ENCODE measurements around the gene PNMT.

Gene PNMT

DNA sequence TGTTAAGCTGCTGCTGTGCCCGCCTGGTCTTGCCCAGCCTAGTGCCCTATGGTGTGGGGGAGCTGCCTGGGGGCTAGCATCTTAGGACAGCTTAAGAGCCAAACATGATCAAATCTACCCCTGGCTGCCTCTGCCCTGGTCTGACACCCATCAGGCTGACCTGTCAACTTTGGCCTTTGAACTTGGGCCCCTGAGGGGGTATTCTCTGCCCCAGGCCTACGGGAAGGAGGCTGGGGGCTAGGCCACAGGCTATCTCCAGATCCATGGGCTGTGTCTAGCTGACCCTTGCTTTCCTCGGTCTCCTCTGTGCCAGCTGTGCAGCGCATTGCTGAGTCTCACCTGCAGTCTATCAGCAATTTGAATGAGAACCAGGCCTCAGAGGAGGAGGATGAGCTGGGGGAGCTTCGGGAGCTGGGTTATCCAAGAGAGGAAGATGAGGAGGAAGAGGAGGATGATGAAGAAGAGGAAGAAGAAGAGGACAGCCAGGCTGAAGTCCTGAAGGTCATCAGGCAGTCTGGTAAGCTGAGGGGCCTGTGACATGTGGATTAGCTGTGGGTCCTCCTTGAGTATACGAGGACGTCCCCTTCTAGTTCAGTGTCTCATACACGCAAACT is 34.6 kb upstream of the PNMT start:
- no peak for DNase-seq

GRCh38 chr17:39634384-39634871 is 33.8 kb upstream of the PNMT start:
- DNase-seq, result peak; percentile 59

GRCh38 chr17:39635614-39636176 is 32.6 kb upstream of the PNMT start:
- no peak for DNase-seq

GRCh38 chr17:39636587-39636926 is 31.7 kb upstream of the PNMT start:
- no peak for DNase-seq

- DNase-seq, result peak; percentile 90
Observed at GRCh38 chr17:39636927-39637736, 31.1 kb upstream of the PNMT start, which contains the start of gene STARD3. TSS of gene STARD3 (plus strand) at chr17:39637144. CDS start at chr17:39653532, 16,388 bp downstream.

DNA sequence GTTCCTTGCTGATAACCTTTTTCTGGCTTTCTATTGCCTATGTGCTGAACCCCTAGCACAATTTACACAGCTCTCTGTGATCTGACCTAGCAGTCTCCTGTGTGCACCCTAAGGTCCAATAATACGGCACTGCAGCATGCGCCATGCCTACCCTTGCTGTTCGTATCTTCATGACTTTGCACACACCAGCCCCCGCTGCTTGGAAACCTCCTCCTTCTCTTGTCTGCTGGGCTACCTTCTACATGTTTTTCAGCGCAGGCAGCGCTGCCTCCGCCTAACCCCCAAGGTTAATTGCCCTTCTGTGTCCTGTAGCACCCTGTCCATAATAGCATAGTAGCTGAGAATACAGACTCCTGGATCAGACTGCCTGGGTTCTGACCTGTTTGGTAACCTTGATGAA is 29.9 kb upstream of the PNMT start:
- DNase-seq, result no peak

GRCh38 chr17:39639043-39639442 is 29.2 kb upstream of the PNMT start:
- no peak for DNase-seq

DNA sequence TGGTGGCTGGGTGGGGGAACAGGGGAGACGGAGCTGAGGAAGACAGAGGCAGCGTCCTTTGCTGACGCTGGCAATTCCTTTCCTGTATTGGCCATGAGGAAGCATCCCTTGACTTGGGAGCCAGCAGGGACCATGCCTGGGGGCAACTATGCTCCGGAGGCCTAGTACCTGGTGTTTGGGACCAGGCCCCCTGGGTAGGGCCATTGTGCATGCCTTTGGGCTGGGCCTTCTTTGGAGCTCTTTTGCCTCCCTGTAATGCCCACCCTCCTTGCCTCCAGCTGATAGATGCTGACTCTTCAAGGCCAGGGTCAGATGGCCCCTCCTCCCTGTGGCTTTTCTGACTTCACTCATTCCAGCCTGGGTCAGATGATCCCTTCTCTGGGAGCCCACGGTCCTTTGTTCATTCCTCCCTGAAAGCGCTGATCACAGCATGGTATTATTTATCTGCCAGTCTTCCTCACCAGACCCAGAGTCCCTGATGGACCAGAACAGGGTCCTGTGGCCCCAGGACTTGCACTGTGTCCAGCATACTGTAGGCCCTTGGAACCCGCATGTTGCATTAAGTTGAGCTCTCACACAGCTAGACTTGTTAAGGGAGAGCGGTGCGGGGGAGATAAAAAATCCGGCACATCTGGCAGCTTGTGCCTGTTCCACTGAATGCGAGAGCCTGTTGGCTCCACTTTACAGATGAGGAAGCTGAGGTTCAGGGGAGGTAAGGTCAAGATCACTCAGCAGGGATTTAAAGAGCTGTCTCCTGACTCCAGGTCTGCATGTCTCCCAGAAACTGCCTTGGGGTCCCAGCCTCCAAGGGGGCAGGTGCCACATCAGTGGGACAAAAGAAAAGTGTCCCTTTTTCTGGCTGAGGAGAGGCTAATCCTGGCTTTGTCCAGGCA is 28.4 kb upstream of the PNMT start:
- no peak for DNase-seq

DNA sequence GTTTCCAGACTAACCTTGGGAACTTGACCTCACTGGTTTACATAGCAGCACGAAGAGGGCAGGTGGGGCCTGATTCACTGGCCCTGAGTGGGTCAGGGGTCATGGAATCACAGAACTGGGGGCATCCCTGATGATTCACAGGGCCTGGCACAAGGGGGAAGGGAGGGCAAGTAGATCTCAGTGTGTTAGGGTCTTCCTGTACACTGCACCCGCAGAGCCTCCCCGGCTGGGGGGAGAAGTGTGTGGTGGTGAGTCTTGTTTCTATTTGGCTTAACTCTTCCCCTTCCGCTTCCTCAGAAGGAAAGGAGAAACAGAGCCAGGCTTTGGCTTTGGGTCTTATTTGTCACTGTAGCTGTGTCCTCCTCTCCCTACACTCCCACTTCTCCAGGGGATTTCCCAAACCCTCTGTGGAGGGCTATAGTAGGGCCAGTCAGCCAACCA is 27.6 kb upstream of the PNMT start:
- no peak for DNase-seq

DNA sequence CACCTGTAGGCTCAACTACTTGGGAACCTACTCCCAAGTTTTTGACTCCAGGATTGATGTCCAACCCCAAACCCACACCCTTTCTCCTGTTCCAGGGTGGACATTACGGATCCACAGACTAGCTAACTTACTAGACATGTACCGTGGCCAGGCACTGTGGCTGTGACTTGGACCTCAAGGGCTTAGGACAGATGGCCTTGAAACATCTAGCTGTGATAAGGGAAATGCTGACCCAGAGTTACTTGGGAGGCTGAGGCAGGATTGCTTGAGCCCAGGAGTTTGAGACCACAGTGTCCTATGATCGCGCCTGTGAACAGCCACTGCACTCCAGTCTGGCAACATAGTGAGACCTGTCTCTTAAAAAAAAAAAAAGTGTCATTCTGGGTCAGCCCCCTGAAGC is 27.2 kb upstream of the PNMT start:
- DNase-seq, result no peak

- no peak for DNase-seq
Observed at GRCh38 chr17:39641883-39642282, 26.4 kb upstream of the PNMT start.

DNA sequence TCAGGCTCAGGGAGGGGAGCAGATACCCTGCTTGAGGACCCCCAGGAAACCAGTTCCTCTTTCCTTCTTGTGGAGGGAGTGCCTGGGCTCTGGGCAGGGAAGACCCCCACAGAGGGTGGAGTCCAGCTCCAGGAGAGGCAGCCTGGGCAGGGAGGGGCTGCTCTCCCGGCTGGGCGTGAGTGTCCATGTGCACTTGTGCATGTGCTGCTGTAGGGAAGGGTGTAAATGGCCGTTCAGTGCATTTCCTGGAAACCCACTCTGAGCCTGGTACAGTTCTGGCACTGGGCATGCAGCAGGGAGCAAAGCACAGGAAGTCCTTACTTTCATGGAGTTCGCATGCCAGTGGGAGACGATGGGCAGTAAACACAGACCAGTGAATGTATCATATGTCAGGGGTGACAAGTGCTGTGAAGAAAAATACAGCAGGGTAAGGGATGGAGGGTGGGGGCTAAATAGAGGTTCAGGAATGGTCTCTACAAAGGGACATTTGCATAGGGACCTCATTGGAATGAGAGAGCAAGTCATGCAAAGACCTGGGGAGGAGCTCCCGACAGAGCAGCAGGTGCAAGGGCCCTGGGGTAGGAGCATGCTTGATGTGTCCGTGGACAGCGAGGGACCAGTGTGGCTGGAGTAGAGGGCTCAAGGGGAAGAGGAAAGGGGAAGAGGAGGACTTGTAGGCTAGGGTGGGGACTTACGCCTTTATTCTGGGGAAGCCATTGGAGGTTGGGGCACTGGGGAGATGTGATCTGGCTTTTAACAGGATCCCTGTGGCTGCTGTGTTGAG is 25.8 kb upstream of the PNMT start:
- DNase-seq, result no peak

GRCh38 chr17:39643271-39643670 is 25.0 kb upstream of the PNMT start:
- DNase-seq, result no peak

DNA sequence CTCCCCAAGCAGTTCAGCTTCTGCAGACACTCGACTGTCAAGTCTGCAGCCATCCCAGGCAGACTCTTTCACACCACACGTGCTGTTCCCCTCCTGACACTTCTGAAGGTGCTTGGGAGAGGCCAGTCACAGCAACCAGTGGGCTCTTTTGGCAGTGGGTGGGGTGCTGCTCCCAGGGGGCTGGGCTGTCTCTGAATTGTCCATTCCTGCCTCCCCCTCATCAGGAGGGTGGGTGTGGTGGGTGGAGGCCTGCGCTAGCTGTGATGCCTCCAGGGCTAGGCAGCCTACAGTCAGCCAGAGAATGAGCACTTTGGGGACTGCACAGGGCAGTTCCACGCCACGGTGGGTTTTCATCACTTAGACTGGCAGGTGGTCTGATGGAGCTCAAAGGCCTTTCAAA is 21.0 kb upstream of the PNMT start:
- no peak for DNase-seq

- no peak for DNase-seq
Observed at GRCh38 chr17:39648616-39649366, 19.5 kb upstream of the PNMT start.

- no peak for DNase-seq
Observed at GRCh38 chr17:39650121-39650579, 18.1 kb upstream of the PNMT start.

DNA sequence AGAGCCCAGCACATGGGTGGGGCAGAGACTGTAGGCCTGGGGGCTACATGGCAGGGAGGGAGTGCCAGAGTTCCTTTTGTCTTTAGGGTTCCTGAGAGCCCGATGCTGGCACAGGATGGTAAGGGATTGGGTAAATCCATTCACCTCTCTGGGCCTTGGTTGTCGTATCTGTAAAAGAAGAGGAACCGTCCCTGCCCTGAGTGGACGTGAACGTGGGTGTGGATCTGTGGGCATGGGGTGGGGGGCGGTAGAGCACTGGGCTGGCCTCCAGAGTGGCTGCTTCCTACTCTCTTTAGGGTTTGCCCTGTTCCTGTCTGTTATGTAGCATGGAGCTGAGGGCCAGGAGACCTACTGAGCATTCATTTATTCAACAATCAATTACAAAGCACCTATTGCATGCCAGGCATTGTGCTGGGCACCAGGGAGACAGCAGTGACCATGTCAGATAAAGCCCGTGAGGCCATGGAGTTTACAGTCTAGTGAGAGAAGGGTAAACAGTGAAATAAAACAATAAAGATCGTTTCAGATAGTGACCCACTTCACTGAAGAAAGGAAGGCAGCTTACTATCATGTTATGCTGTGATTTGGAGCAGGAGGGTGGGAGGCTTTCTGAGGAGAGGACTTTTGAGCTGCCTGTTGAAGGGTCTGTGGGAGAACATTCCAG is 16.2 kb upstream of the PNMT start:
- DNase-seq, result no peak

DNA sequence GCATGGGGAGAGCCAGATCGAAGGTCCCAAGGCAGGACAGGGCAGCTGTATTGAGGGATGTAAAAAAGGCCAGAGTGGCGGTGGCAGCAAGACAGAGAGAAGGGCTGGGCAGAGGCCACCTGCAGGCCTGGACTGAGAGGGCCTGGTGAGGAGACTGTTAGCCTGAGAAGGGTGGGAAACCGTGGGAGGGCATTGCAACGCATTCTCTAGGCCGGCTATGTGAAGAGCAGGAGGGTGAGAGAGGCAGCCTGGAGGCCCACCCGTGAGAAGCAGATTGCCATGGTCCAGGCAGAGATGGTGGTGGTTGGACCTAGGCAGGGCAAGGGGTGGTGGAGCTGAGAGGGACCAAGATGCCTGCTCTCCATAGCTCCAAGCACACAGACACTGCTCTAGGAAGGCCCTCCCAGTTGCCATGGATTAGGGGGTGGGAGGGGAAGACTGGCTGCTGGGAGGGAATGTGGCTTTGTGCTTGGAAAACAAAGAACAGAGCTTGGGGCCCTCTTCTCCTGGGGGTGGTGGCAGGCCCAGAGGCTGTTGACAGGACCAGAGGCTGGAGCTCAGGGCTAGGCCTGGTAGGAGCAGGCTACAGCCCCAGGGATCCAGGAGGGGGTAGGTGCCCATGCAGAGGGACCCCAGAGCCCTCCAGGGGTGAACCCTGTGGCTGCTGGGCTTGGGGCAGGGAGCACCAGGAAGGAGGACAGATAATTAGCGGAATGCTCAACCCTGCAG is 15.5 kb upstream of the PNMT start:
- no peak for DNase-seq

- no peak for DNase-seq
Observed at GRCh38 chr17:39653316-39653661, 15.0 kb upstream of the PNMT start.

DNA sequence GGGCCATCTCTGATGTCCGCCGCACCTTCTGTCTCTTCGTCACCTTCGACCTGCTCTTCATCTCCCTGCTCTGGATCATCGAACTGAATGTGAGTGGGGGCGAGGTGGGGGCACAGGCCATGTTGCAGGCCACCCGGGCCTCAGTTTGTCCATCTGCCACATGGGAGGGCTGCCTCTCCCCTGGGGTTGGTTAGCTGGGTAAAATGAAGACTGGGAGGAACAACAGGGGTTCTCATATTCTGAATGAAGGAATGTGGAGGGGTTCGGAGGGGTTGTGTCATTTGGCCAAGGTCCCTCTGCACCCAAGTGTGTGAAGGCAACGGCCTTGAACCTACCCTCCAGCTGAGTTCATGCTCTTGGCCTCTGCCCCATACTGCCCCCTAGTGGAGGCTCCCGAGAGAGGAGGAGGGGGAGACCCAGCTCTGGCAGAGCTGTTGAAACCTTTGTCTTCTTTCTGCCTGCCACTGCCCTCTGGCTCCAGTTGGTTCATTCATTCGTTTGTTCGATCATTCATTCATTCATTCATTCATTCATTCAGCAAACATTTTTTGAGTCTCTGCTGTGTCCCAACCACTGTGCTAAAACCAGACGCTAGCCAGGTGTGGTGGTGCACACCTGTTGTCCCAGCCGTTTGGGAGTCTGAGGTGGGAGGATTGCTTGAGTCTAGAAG is 14.5 kb upstream of the PNMT start:
- DNase-seq, result peak; percentile 82
